CD14-positive monocyte (primary cell): ENCODE data around the gene UBA7. TPM values are rescaled to one million over a fixed set of nuclear protein-coding genes. Genes with fewer than 3 reads are reported as not detected.
"Not testable (repeated sequence)": the region's sequence is repeated elsewhere in the genome, so short reads cannot be mapped to it uniquely, and the experiment has no call there.

Source experiments
- DNase-seq, 3 donors: peaks; one replicate each; pipeline ENCODE4 v3.0.0-alpha.2; 2011 to 2022
- H2AFZ ChIP-seq: 2 replicates; pipeline ENCODE4 v1.6.0; 2012; ENCODE audit warnings: mild to moderate bottlenecking, low read depth, low read length, inconsistent platforms; ENCODE audit not compliant: insufficient read depth, poor library complexity, severe bottlenecking
- H3K27ac ChIP-seq, 2 donors: 1 replicate in 1 of 2; 2 replicates in 1 of 2; pipeline ENCODE4 v1.5.1; 2012 to 2013; ENCODE audit warnings: low read length in 2 of 2, control low read depth in 1 of 2, inconsistent platforms in 1 of 2, low read depth in 1 of 2, mild to moderate bottlenecking in 1 of 2
- H3K27me3 ChIP-seq, 2 donors: one replicate each; pipeline versions ENCODE4 v1.6.0 to v1.6.1; 2011 to 2013; ENCODE audit warnings: low read length in 2 of 2; ENCODE audit not compliant: control insufficient read depth in 2 of 2, insufficient read depth in 2 of 2
- H3K36me3 ChIP-seq, 2 donors: replicated peaks in 1 of 2; 1 replicate in 1 of 2; 2 replicates in 1 of 2; pipeline versions ENCODE4 v1.5.1 to v1.6.1; 2012 to 2013; ENCODE audit warnings: low read length in 2 of 2, control low read depth in 1 of 2, inconsistent platforms in 1 of 2, mild to moderate bottlenecking in 1 of 2; ENCODE audit not compliant: insufficient read depth in 2 of 2, control insufficient read depth in 1 of 2
- H3K4me1 ChIP-seq, 2 donors: 1 replicate in 1 of 2; 2 replicates in 1 of 2; pipeline versions ENCODE4 v1.5.1 to v1.6.1; 2012 to 2013; ENCODE audit warnings: low read length in 2 of 2, control low read depth in 1 of 2, inconsistent platforms in 1 of 2, mild to moderate bottlenecking in 1 of 2, moderate library complexity in 1 of 2; ENCODE audit not compliant: insufficient read depth in 2 of 2, control insufficient read depth in 1 of 2
- H3K4me2 ChIP-seq: replicated peaks from 2 replicates; pipeline ENCODE3; 2012; ENCODE audit warnings: low read length, moderate library complexity, mild to moderate bottlenecking; ENCODE audit not compliant: poor library complexity, severe bottlenecking; ENCODE audit errors: extremely low read depth
- H3K4me3 ChIP-seq, 3 experiments: fragments of 200-600 bp in 1 of 3; sonication (generic) in 1 of 3; replicated peaks in 1 of 3; 1 replicate in 2 of 3; 2 replicates in 1 of 3; pipeline ENCODE4 v1.5.1; 2011 to 2013; ENCODE audit warnings: low read length in 3 of 3, mild to moderate bottlenecking in 3 of 3, control low read depth in 2 of 3, low read depth in 2 of 3, inconsistent platforms in 1 of 3, moderate library complexity in 1 of 3
- H3K79me2 ChIP-seq: 2 replicates; pipeline ENCODE4 v1.6.0; 2012; ENCODE audit warnings: mild to moderate bottlenecking, control low read depth, inconsistent platforms, low read length, moderate library complexity; ENCODE audit not compliant: insufficient read depth
- H3K9ac ChIP-seq: 2 replicates; pipeline ENCODE4 v1.6.0; 2017; ENCODE audit warnings: low read length, mild to moderate bottlenecking; ENCODE audit not compliant: insufficient read depth, poor library complexity, severe bottlenecking
- H3K9me3 ChIP-seq, 2 donors: replicated peaks in 1 of 2; 1 replicate in 1 of 2; 2 replicates in 1 of 2; pipeline versions ENCODE4 v1.5.1 to v1.6.1; 2012 to 2013; ENCODE audit warnings: low read length in 2 of 2, control low read depth in 1 of 2; ENCODE audit not compliant: control insufficient read depth in 1 of 2, insufficient read depth in 1 of 2
- H4K20me1 ChIP-seq: 2 replicates; pipeline ENCODE4 v1.6.0; 2012; ENCODE audit warnings: mild to moderate bottlenecking, low read length, control low read depth, moderate library complexity; ENCODE audit not compliant: insufficient read depth
- H3K27ac Mint-ChIP-seq, 7 donors: one replicate each; pipeline ENCODE4 v1.8.0; 2020; ENCODE audit warnings: mild to moderate bottlenecking in 7 of 7, mixed read lengths in 7 of 7, moderate library complexity in 6 of 7, inconsistent platforms in 2 of 7
- H3K27me3 Mint-ChIP-seq, 3 donors: one replicate each; pipeline ENCODE4 v1.8.0; 2021 to 2022; ENCODE audit warnings: low read depth in 3 of 3, mild to moderate bottlenecking in 3 of 3, mixed read lengths in 3 of 3, moderate library complexity in 3 of 3, inconsistent platforms in 1 of 3
- H3K36me3 Mint-ChIP-seq, 2 donors: one replicate each; pipeline ENCODE4 v1.8.0; 2020; ENCODE audit warnings: mixed read lengths in 2 of 2, inconsistent platforms in 1 of 2, mild to moderate bottlenecking in 1 of 2
- H3K4me1 Mint-ChIP-seq: one replicate; pipeline ENCODE4 v1.8.0; 2020; ENCODE audit warnings: mild to moderate bottlenecking, mixed read lengths
- H3K4me3 Mint-ChIP-seq, 2 donors: one replicate each; pipeline ENCODE4 v1.8.0; 2020; ENCODE audit warnings: mild to moderate bottlenecking in 2 of 2, mixed read lengths in 2 of 2, moderate library complexity in 1 of 2
- H3K9me3 Mint-ChIP-seq, 7 donors: one replicate each; pipeline ENCODE4 v1.8.0; 2020 to 2022; ENCODE audit warnings: mixed read lengths in 7 of 7, mild to moderate bottlenecking in 6 of 7, moderate library complexity in 6 of 7, inconsistent platforms in 2 of 7
- WGBS: methylation state at CpG from one replicate; pipeline ENCODE4 v1.1.5; 2013; ENCODE audit warnings: missing lambda C conversion rate; ENCODE audit not compliant: insufficient coverage; 5-methylcytosine and 5-hydroxymethylcytosine counted together
- intact Hi-C, 2 donors: fragments of 100-400 bp; cut with micrococcal nuclease; formaldehyde crosslinking; loops; one replicate each; pipeline versions ENCODE4 v1.15.0 to v1.15.1; 2023
- polyA plus RNA-seq, 3 donors: library from polyadenylated mRNA; depleted of rRNA in 1 of 3; unstranded in 2 of 3; stranded (reverse) in 1 of 3; fragments of 300-500 nt in 2 of 3; fragments of >200 nt in 1 of 3; fragmentation: Illumina TruSeq in 2 of 3; gene quantifications; 1 replicate in 2 of 3; 2 replicates in 1 of 3; pipeline ENCODE4 v1.2.3, GENCODE V29; 2012 to 2021
- TF ChIP-seq, protein P1 (sequence below): fragments of 200-600 bp; IDR thresholded peaks from one replicate; pipeline ENCODE4 v1.8.0; 2022; ENCODE audit warnings: antibody characterized with exemption, mild to moderate bottlenecking

UBA7 gene
- polyA plus RNA-seq, 3 donors, result 39.1 to 399 (median 43.7) TPM

DNA sequence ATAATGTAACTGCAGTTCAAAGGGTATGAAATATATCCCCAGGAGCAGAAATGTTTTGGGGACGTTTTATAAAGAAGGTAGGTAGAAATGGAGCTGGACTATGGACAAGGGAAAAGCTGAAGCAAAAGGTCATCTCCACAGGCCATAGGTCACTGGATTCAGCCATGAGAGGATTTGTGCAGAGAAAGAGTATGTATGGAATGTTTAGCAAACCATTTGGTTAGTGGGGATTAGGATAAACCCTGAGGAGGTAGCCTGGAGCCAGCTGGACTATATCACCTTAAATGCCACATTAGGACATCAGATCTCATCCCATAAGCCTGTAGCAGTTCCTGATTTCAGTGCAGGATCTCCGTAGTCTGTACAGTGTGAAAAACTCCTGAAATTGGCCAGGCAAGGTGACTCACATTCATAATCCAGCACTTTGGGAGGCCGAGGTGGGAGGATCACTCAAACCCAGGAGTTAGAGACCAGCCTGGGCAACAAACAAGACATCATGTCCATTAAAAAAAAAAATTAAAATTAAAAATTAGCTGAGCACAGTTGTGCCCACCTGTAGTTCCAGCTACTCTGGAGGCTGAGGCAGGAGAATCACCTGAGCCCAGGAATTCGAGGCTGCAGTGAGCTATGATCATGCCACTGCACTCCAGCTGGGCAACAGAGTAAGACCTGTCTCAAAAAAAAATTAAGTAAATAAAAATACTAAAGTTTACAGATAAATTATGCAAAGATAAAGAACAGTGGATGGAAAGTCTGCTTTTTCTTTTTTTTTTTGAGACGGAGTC lies 32.1 kb downstream of the UBA7 start:
- Histone ChIP-seq H3K79me2 (peaks cover 96% of the 10 kb centered on the region), H3K27me3 (no peaks in the 10 kb centered on the region), H4K20me1 (peaks cover 64% of the 10 kb centered on the region), H3K4me1 (peaks cover 11 to 18% of the 10 kb centered on the region in 2 donors), H3K4me3 (no peak overlapping the region), H3K36me3 (peaks cover 19 to 50% of the 10 kb centered on the region in 2 donors), H3K4me2 (no peak overlapping the region), H3K9me3 (no peaks in the 10 kb centered on the region), H3K27ac (no peak overlapping the region), H2AFZ (no peak overlapping the region), H3K9ac (no peak overlapping the region)
- intact Hi-C loops, result loop anchor here in 1 of 2 donors (10.0 kb wide), 1 partner anchor 57 kb away; the partner anchor contains the start of gene GMPPB
- Mint-ChIP-seq H3K36me3 (peaks cover 32 to 65% of the 10 kb centered on the region in 2 donors), H3K4me3 (no peak overlapping the region), H3K27me3 (peaks cover 0 to 3% (median 0%) of the 10 kb centered on the region in 3 donors), H3K9me3 (peaks cover 0 to 2% (median 0%) of the 10 kb centered on the region in 7 donors), H3K4me1 (peaks cover 31% of the 10 kb centered on the region), H3K27ac (peak overlapping the region in 3 of 7 donors; percentile 9 to 50 (median 47))
- 100% methylated on average over 2 of the region's 5 CpGs for WGBS
- DNase-seq, result no peak
- TF ChIP-seq, protein P1, sequence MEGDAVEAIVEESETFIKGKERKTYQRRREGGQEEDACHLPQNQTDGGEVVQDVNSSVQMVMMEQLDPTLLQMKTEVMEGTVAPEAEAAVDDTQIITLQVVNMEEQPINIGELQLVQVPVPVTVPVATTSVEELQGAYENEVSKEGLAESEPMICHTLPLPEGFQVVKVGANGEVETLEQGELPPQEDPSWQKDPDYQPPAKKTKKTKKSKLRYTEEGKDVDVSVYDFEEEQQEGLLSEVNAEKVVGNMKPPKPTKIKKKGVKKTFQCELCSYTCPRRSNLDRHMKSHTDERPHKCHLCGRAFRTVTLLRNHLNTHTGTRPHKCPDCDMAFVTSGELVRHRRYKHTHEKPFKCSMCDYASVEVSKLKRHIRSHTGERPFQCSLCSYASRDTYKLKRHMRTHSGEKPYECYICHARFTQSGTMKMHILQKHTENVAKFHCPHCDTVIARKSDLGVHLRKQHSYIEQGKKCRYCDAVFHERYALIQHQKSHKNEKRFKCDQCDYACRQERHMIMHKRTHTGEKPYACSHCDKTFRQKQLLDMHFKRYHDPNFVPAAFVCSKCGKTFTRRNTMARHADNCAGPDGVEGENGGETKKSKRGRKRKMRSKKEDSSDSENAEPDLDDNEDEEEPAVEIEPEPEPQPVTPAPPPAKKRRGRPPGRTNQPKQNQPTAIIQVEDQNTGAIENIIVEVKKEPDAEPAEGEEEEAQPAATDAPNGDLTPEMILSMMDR, result no peak

- H3K27ac Mint-ChIP-seq, result peak overlapping the region in 1 of 7 donors; percentile 9
- H3K27ac ChIP-seq, result peak overlapping the region in 1 of 2 donors; percentile 51
- H3K27me3 Mint-ChIP-seq, H3K4me3 Mint-ChIP-seq, DNase-seq, H3K27me3 ChIP-seq, H3K4me3 ChIP-seq, H3K4me2 ChIP-seq, H2AFZ ChIP-seq, H3K9ac ChIP-seq, H3K9me3 Mint-ChIP-seq, H3K9me3 ChIP-seq: not testable (repeated sequence)
- intact Hi-C loops, result loop anchor here in 1 of 2 donors (10.0 kb wide), 1 partner anchor 56 kb away; the partner anchor contains the start of gene GMPPB
- H3K79me2 ChIP-seq, result peaks cover 99% of the 10 kb centered on the region
- peaks cover 10 to 17% of the 10 kb centered on the region in 2 donors for H3K4me1 ChIP-seq
- peaks cover 71% of the 10 kb centered on the region for H4K20me1 ChIP-seq
- peaks cover 30% of the 10 kb centered on the region for H3K4me1 Mint-ChIP-seq
- WGBS, result 93% methylated on average over 7 of the region's 9 CpGs
- H3K36me3 ChIP-seq, result peaks cover 19 to 56% of the 10 kb centered on the region in 2 donors
- H3K36me3 Mint-ChIP-seq, result peaks cover 34 to 71% of the 10 kb centered on the region in 2 donors
These were observed 32.8 kb downstream of the UBA7 start for GRCh38 chr3:49780975-49781365.
